CD4-positive, alpha-beta T cell (primary cell): Measurements from ENCODE around the gene JAK2. TPM values are rescaled to one million over a fixed set of nuclear protein-coding genes. Genes with fewer than 3 reads are reported as not detected.

Source experiments
- ATAC-seq: fragments of 200-7000 bp; cut with Tn5 transposase; one replicate; pipeline ENCODE4 v1.10.0; 2022; ENCODE audit warnings: mild to moderate bottlenecking; ENCODE audit not compliant: poor library complexity
- CTCF ChIA-PET: fragments of 350-600 bp; sonication (Branson Sonifier 250); formaldehyde crosslinking; loops from one replicate; lab custom pipeline; 2021; ENCODE audit warnings: antibody characterized with exemption, inconsistent platforms; lab: Charles Lee
- POLR2A ChIA-PET: fragments of 350-600 bp; sonication (Branson Sonifier 250); formaldehyde crosslinking; loops from one replicate; lab custom pipeline; 2021; ENCODE audit warnings: antibody characterized with exemption, inconsistent platforms; lab: Charles Lee
- DNase-seq, 14 experiments: peaks; one replicate each; pipeline ENCODE4 v3.0.0-alpha.2; 2013 to 2020; ENCODE audit warnings: mixed read lengths in 2 of 14
- H3K27ac ChIP-seq, 2 donors: one replicate each; pipeline versions ENCODE4 v1.5.1 to v1.7.0; 2013; ENCODE audit warnings: low read length in 2 of 2, low read depth in 1 of 2, mild to moderate bottlenecking in 1 of 2
- H3K27me3 ChIP-seq, 2 experiments: 1 replicate in 1 of 2; 2 replicates in 1 of 2; pipeline versions ENCODE4 v1.6.1 to v1.7.0; 2013; ENCODE audit warnings: low read length in 2 of 2, control low read depth in 1 of 2, mild to moderate bottlenecking in 1 of 2, moderate library complexity in 1 of 2; ENCODE audit not compliant: insufficient read depth in 2 of 2, control insufficient read depth in 1 of 2
- H3K36me3 ChIP-seq: one replicate; pipeline ENCODE4 v1.6.1; 2013; ENCODE audit warnings: low read length, control low read depth; ENCODE audit not compliant: insufficient read depth
- H3K4me1 ChIP-seq: one replicate; pipeline ENCODE4 v1.6.1; 2013; ENCODE audit warnings: low read length, control low read depth; ENCODE audit not compliant: insufficient read depth
- H3K4me3 ChIP-seq: one replicate; pipeline ENCODE4 v1.5.1; 2013; ENCODE audit warnings: mild to moderate bottlenecking, low read length, moderate library complexity
- H3K9me3 ChIP-seq, 2 experiments: 1 replicate in 1 of 2; 2 replicates in 1 of 2; pipeline versions ENCODE4 v1.6.1 to v1.7.0; 2013; ENCODE audit warnings: low read length in 2 of 2, mild to moderate bottlenecking in 2 of 2, control low read depth in 1 of 2, moderate library complexity in 1 of 2; ENCODE audit not compliant: control insufficient read depth in 1 of 2, insufficient read depth in 1 of 2
- H3K27ac Mint-ChIP-seq: one replicate; pipeline ENCODE4 v1.8.0; 2020; ENCODE audit warnings: mixed read lengths
- H3K27me3 Mint-ChIP-seq: one replicate; pipeline ENCODE4 v1.8.0; 2021; ENCODE audit warnings: mixed read lengths
- H3K36me3 Mint-ChIP-seq: one replicate; pipeline ENCODE4 v1.8.0; 2021; ENCODE audit warnings: low read depth, mixed read lengths
- H3K4me1 Mint-ChIP-seq: one replicate; pipeline ENCODE4 v1.8.0; 2021; ENCODE audit warnings: low read depth, mixed read lengths
- H3K4me3 Mint-ChIP-seq: one replicate; pipeline ENCODE4 v1.8.0; 2020; ENCODE audit warnings: mild to moderate bottlenecking, mixed read lengths
- H3K9me3 Mint-ChIP-seq: one replicate; pipeline ENCODE4 v1.8.0; 2020; ENCODE audit warnings: mixed read lengths
- intact Hi-C, 2 experiments: fragments of 100-400 bp; cut with DNase I in 1 of 2; cut with micrococcal nuclease in 1 of 2; formaldehyde crosslinking; loops; one replicate each; pipeline versions ENCODE4 v1.15.1 to v1.9.0; 2023 to 2025; cut with DNase I, micrococcal nuclease
- total RNA-seq, 174 experiments: library from RNA in 2 of 174; stranded (reverse) in 2 of 174; gene quantifications; one replicate each; pipeline ENCODE4 v1.2.3 and lab custom pipeline; 2021 to 2026
- TF ChIP-seq, protein P1 (sequence below): fragments of 200-600 bp; IDR thresholded peaks from one replicate; pipeline ENCODE4 v1.8.0; 2022; ENCODE audit warnings: antibody characterized with exemption, mild to moderate bottlenecking

The JAK2 gene
- total RNA-seq, 2 experiments from 2014 or later = 7.2 to 7.5 TPM

DNA sequence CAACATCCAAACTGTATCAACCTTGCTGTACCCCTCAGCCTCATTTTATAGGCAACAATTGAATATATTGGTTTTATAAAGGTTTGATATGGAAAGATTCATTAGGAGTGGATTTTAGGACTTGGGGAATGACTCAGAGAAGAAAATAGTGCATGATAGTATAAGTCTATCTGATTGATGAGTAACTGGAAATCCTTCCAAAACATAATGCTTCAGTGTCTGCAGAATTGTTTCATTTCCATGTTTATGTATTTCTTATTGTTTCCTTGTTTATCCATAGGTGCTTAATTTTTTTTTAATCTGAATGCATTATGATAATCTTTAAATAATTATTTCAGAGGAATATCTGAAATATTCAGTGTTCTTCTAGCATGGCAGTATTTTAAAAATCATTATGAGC, 12.6 kb downstream of the JAK2 start:
- Histone ChIP-seq H3K27ac (no peak overlapping the region), H3K4me1 (peaks cover 3% of the 10 kb centered on the region), H3K9me3 (peaks cover 4% of the 10 kb centered on the region in 2 experiments), H3K36me3 (peaks cover 15% of the 10 kb centered on the region), H3K27me3 (no peaks in the 10 kb centered on the region), H3K4me3 (no peak overlapping the region)
- H3K36me3 Mint-ChIP-seq = peaks cover 68% of the 10 kb centered on the region
- POLR2A ChIA-PET = no interaction called here
- TF ChIP-seq, protein P1, sequence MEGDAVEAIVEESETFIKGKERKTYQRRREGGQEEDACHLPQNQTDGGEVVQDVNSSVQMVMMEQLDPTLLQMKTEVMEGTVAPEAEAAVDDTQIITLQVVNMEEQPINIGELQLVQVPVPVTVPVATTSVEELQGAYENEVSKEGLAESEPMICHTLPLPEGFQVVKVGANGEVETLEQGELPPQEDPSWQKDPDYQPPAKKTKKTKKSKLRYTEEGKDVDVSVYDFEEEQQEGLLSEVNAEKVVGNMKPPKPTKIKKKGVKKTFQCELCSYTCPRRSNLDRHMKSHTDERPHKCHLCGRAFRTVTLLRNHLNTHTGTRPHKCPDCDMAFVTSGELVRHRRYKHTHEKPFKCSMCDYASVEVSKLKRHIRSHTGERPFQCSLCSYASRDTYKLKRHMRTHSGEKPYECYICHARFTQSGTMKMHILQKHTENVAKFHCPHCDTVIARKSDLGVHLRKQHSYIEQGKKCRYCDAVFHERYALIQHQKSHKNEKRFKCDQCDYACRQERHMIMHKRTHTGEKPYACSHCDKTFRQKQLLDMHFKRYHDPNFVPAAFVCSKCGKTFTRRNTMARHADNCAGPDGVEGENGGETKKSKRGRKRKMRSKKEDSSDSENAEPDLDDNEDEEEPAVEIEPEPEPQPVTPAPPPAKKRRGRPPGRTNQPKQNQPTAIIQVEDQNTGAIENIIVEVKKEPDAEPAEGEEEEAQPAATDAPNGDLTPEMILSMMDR = no peak
- peaks cover 42% of the 10 kb centered on the region for H3K4me1 Mint-ChIP-seq
- no peak for ATAC-seq
- CTCF ChIA-PET = no interaction called here
- no peak overlapping the region for H3K4me3 Mint-ChIP-seq
- peaks cover 5% of the 10 kb centered on the region for H3K9me3 Mint-ChIP-seq
- H3K27me3 Mint-ChIP-seq = no peaks in the 10 kb centered on the region
- H3K27ac Mint-ChIP-seq = no peak overlapping the region
- no peak for DNase-seq
- intact Hi-C loops = no loop called here

- H3K9me3 ChIP-seq = peaks cover 4% of the 10 kb centered on the region in 2 experiments
- ChIA-PET CTCF (no interaction called here), POLR2A (no interaction called here)
- TF ChIP-seq, protein P1 = no peak
- no peak overlapping the region for H3K27ac ChIP-seq
- Mint-ChIP-seq H3K4me3 (no peak overlapping the region), H3K9me3 (peaks cover 11% of the 10 kb centered on the region), H3K36me3 (peaks cover 62% of the 10 kb centered on the region), H3K27me3 (no peaks in the 10 kb centered on the region), H3K27ac (no peak overlapping the region), H3K4me1 (peaks cover 11% of the 10 kb centered on the region)
- no peaks in the 10 kb centered on the region for H3K36me3 ChIP-seq
- no peak overlapping the region for H3K4me3 ChIP-seq
- intact Hi-C loops = no loop called here
- no peak for ATAC-seq
- DNase-seq = no peak
- H3K27me3 ChIP-seq = no peaks in the 10 kb centered on the region
- H3K4me1 ChIP-seq = no peaks in the 10 kb centered on the region
Measured at GRCh38 chr9:5002811-5003210, 17.7 kb downstream of the JAK2 start.

- H3K9me3 ChIP-seq = peaks cover 0 to 4% of the 10 kb centered on the region in 2 experiments
- no peaks in the 10 kb centered on the region for H3K36me3 ChIP-seq
- Mint-ChIP-seq H3K4me1 (peaks cover 16% of the 10 kb centered on the region), H3K36me3 (peaks cover 70% of the 10 kb centered on the region), H3K27ac (no peak overlapping the region), H3K4me3 (no peak overlapping the region), H3K27me3 (no peaks in the 10 kb centered on the region), H3K9me3 (peaks cover 11% of the 10 kb centered on the region)
- H3K27me3 ChIP-seq = no peaks in the 10 kb centered on the region
- no peaks in the 10 kb centered on the region for H3K4me1 ChIP-seq
- ATAC-seq = no peak
- CTCF ChIA-PET = interaction anchor here (0.6 kb wide), 1 partner anchor 684 kb away, joined by 5 read pairs; no protein-coding TSS in a partner anchor
- H3K27ac ChIP-seq = no peak overlapping the region
- TF ChIP-seq, protein P1 = no peak
- no peak for DNase-seq
- H3K4me3 ChIP-seq = no peak overlapping the region
- POLR2A ChIA-PET = no interaction called here
- intact Hi-C loops = no loop called here
Measured at GRCh38 chr9:5004481-5004880, 19.4 kb downstream of the JAK2 start.
